Germinal center (tissue), 1 donor: ENCODE measurements around the gene MEAF6.
"Not testable (repeated sequence)": the region's sequence is repeated elsewhere in the genome, so short reads cannot be mapped to it uniquely, and the experiment has no call there.

Source experiments
- DNase-seq: peaks from one replicate; pipeline ENCODE4 v3.0.0; 2012; ENCODE audit warnings: mixed read lengths, low spot score

Gene MEAF6

GRCh38 chr1:37514350-37515184, at the start of gene MEAF6:
TSS of gene MEAF6 (minus strand) at chr1:37514766. CDS start at chr1:37514746, 20 bp downstream.
- DNase-seq = peak; percentile 93

- no peak for DNase-seq
Measured at GRCh38 chr1:37562984-37563383, 48.4 kb upstream of the MEAF6 start.

DNA sequence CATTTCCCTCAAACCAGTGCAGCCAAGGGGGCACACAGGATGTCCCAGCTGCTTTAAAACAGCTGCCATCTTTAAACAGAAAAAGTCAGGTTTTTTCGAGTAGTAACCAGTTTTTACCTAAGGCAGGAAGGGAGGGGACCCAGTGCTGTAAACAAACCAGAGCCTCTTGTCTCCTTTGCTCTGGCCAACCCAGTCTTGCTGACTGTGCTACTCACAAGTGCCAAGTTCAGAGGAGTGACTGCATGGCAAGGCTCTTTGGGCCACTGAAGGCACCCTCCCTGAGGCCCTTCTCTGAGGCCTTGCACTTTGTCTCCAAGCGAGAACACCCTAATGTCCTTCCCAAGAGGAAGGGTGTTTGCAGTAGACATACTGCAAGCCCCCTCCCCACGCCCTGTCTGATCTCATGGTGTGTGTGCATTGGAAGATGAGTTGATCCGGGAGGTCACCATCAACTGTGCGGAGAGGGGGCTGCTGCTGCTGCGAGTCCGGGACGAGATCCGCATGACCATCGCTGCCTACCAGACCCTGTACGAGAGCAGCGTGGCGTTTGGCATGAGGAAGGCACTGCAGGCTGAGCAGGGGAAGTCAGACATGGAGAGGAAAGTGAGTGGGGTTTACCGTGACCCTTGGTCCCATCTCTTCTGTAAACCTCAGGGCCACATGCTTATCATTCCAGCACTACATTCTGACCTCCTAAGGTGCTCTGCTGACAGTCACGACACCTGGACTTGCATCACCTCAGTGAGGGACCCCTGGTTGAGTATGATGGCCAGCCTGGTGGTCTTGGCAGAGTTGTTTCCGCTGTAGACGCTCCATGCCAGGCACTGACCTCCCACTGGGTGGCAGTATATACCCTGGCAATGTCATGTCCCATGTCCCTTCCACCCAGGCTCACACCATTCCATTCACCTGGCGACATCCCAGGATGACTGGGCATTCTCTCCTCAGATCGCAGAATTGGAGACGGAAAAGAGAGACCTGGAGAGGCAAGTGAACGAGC, 46.9 kb upstream of the MEAF6 start:
- peak; percentile 38 for DNase-seq

GRCh38 chr1:37560401-37561132, 46.0 kb upstream of the MEAF6 start:
- no peak for DNase-seq

- not testable (repeated sequence) for DNase-seq
Measured at GRCh38 chr1:37559957-37560379, 45.4 kb upstream of the MEAF6 start.

GRCh38 chr1:37559080-37559479, 44.5 kb upstream of the MEAF6 start:
- no peak for DNase-seq

DNA sequence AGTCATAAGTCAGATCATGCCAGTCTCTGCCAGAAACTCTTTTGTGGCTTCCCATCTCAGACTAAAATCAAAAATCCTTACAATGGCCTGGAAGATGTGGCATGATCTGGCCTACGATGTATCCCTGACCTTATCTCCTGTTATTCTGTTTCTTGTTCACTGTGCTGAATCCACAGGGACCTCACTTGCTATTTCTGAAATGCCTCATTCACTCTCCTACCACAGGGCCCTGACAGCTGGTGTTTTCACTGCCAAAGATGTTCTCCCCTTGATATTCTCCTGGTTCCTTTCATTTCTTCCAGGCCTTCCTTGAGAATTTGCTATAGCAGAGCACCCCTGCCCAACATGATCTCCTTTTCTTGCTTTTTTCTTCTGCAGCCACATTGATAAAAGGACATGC, 43.8 kb upstream of the MEAF6 start:
- no peak for DNase-seq

GRCh38 chr1:37557402-37557801, 42.8 kb upstream of the MEAF6 start:
- no peak for DNase-seq

DNA sequence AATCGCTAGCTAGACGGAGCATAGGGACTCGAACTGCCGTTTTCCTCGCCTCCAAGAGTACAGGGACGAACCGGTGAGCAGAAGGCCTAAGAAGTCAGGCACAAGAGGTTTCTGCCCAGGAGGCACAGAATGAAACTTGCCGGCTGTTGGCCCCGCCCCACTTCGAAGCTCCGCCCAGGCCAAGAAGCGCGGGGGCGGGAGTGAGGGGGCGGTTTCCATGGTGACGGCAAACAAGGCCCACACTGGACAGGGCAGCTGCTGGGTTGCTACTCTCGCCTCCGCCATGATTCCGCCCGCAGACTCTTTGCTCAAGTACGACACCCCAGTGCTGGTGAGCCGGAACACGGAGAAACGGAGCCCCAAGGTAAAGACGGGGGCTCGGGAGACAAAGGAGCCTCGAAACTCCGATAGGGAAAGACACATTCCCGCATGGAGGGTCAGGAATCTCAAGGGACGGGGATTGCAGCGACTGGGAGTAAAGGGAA, 42.2 kb upstream of the MEAF6 start, which contains the start of gene DNALI1:
DNALI1 (plus strand) TSS at position 229 of the 485 bp plus-strand sequence; CDS start at position 284, 55 bp downstream.
- peak; percentile 30 for DNase-seq

- DNase-seq = peak; percentile 97
Measured at GRCh38 chr1:37553927-37554808, 39.6 kb upstream of the MEAF6 start, which contains the start of gene SNIP1. TSS of gene SNIP1 (minus strand) at chr1:37554293. CDS start at chr1:37554229, 64 bp downstream.

DNA sequence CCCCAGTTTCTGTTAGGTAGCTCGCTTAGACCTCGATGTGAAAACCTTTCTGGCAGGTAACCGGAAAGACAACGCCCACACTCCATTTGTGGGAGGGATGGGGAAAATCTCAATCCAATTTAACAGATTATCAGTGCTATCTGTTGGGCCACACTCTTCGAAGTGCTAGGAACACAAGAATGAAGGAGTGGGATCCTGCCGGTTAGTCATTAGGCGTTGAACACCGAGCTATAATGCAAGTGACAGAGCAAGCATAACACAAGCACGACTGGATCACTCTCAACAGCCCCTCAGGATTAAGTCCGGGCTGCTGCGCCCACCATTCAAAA, 39.0 kb upstream of the MEAF6 start:
- no peak for DNase-seq

DNA sequence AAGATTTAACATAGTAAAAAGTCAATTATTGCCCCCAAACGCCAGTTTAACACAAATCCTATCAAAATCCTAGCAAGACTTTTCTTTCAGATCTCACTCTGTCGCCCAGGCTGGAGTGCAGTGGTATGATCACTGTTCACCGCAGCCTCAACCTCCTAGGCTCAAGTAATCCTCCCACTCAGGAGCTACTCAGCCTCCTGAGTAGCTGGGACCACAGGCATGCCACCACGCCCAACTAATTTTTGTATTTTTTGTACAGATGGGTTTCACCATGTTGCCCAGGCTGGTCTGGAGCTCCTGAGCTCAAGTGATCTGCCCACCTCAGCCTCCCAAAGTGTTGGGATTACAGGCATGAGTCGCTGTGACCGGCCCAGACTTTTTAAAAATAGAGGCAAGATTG, 34.8 kb upstream of the MEAF6 start:
- DNase-seq = no peak

- no peak for DNase-seq
Measured at GRCh38 chr1:37545019-37545418, 30.5 kb upstream of the MEAF6 start.

DNA sequence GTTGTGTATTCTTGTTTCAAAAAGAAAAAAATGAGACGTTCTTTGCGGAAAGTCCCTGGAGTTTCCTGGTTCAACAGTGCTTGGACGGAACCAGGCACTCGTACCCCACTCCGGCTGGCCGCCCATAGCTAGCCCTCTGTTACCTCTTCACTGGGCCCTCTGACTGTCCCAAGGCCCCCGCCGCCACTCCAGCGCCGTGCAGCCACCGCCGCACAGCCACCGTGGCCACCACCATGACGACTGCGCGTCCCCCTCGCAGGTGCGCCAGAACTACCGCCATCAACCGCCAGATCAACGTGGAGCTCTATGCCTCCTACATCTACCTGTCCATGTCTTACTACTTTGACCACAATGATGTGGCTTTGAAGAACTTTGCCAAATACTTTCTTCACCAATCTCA, 30.0 kb upstream of the MEAF6 start:
- no peak for DNase-seq

GRCh38 chr1:37540036-37540785, 25.6 kb upstream of the MEAF6 start:
- no peak for DNase-seq

GRCh38 chr1:37539154-37539553, 24.6 kb upstream of the MEAF6 start:
- not testable (repeated sequence) for DNase-seq

GRCh38 chr1:37537378-37537777, 22.8 kb upstream of the MEAF6 start:
- DNase-seq = no peak

DNA sequence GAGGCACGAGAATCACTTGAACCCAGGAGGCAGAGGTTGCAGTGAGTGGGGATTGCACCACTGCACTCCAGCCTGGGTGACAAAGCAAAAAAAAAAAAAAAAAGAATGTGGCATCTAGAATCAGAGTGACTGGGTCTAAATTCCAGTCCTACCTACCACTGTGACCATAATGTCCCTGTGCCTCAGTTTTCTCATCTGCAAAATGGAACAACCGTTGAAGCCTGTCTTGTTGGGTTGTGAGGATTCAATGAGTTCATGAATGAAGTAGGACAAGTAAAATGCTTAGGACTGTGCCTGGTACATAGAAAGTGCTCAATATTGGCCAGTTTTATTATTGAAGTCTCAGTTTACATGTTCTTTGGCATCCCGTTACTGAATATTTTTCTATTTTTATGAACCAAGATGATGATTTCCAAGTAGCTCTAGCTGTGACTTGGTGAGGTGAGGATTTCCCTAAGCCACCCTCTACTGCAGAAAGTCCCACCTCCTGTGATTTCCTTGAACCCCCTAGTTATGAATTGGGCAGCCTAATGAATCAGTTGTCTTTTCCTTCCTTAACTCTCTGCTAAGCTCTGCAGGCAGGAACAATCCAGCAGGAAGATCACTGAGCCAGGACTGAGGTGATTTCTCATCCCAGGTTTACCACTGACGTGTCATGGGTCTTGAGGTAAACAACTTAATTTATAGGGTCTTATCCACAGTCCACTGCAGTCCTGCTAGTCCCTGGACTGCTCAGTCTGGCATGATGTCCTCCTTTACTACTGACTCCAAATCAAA, 18.9 kb upstream of the MEAF6 start:
- no peak for DNase-seq
